ENCODE measurements around the gene PEMT.

DNA sequence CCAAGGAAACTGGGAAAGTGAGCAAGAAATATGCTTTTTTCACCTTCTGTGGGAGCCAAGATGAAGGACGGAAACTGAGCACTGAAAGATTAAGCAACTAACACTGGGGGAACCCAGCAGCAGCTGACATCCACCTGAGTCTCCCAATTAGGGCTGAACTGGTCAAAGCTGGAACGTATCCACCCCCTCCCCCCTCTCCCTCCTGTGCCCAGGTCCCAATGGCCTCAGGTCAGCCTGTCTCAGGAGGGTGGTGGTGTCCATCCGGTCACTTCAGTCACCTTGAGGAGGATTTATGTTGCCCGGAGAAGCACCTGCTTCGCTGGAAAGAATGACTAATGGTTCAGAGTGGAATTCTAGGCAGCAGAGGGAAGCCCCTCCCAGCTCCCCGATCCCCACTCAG is 10.0 kb downstream of the PEMT start:
- no peak for TF ChIP-seq CTCF (IDR thresholded peaks at IDR 0.05)
- no peak for TF ChIP-seq POLR2A (IDR thresholded peaks at IDR 0.05)
